ENCODE measurements around the gene HOXD3.

DNA sequence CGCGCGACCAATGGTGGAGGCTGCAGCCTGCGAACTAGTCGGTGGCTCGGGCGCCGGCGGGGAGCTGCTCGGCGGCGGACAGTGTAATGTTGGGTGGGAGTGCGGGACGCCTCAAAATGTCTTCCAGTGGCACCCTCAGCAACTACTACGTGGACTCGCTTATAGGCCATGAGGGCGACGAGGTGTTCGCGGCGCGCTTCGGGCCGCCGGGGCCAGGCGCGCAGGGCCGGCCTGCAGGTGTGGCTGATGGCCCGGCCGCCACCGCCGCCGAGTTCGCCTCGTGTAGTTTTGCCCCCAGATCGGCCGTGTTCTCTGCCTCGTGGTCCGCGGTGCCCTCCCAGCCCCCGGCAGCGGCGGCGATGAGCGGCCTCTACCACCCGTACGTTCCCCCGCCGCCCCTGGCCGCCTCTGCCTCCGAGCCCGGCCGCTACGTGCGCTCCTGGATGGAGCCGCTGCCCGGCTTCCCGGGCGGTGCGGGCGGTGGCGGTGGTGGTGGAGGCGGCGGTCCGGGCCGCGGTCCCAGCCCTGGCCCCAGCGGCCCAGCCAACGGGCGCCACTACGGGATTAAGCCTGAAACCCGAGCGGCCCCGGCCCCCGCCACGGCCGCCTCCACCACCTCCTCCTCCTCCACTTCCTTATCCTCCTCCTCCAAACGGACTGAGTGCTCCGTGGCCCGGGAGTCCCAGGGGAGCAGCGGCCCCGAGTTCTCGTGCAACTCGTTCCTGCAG, 34.3 kb upstream of the HOXD3 start, which contains the start of gene HOXD9:
- TF ChIP-seq CTCF (IDR thresholded peaks at IDR 0.05) (no peak), POLR2A (IDR thresholded peaks at IDR 0.05) (peak; percentile 68), EP300 (IDR thresholded peaks at IDR 0.05) (no peak)
